Thyroid gland (tissue), 4 donors: ENCODE measurements around the gene ITPR3.

Experiments used
- CTCF ChIP-seq, 6 experiments: fragments of 200-600 bp in 3 of 6; fragments of 450-650 bp in 3 of 6; sonication (generic) in 3 of 6; IDR thresholded peaks; one replicate each; pipeline ENCODE4 v1.5.1; 2016 to 2019; ENCODE audit warnings: antibody characterized with exemption in 6 of 6, mild to moderate bottlenecking in 2 of 6, inconsistent platforms in 1 of 6, moderate library complexity in 1 of 6
- POLR2A ChIP-seq, 2 donors: fragments of 450-650 bp; IDR thresholded peaks; one replicate each; pipeline ENCODE4 v1.6.1; 2017; ENCODE audit warnings: antibody characterized with exemption in 2 of 2, mild to moderate bottlenecking in 2 of 2, moderate library complexity in 1 of 2

GRCh38 chr6:33606642-33607041 is 14.5 kb upstream of the ITPR3 start:
- TF ChIP-seq POLR2A (IDR thresholded peaks at IDR 0.05) (no peak), CTCF (IDR thresholded peaks at IDR 0.05) (no peak)
